MM.1S (cell line): ENCODE data around the gene KHNYN.

Experiments
- DNase-seq: peaks from one replicate; pipeline ENCODE4 v3.0.0-alpha.2; 2015
- H2AFZ ChIP-seq: fragments of 300-600 bp; sonication (generic); 2 replicates; pipeline ENCODE4 v1.6.0; 2016; ENCODE audit warnings: antibody characterized with exemption, low read length
- H3F3A ChIP-seq: fragments of 300-600 bp; sonication (generic); 2 replicates; pipeline ENCODE4 v1.6.1; 2016; ENCODE audit warnings: mild to moderate bottlenecking, antibody characterized with exemption, low read length, moderate library complexity, mixed read lengths; ENCODE audit not compliant: insufficient read depth
- H3K27ac ChIP-seq: fragments of 300-600 bp; sonication (generic); 2 replicates; pipeline ENCODE4 v1.5.1; 2016; ENCODE audit warnings: mild to moderate bottlenecking, low read length
- H3K27me3 ChIP-seq: fragments of 300-600 bp; sonication (generic); replicated peaks from 2 replicates; pipeline ENCODE4 v1.6.0; 2016; ENCODE audit warnings: low read length; ENCODE audit not compliant: insufficient read depth
- H3K36me3 ChIP-seq: fragments of 300-600 bp; sonication (generic); replicated peaks from 2 replicates; pipeline ENCODE4 v1.6.1; 2016; ENCODE audit warnings: mild to moderate bottlenecking, low read length, mixed read lengths; ENCODE audit not compliant: insufficient read depth
- H3K4me1 ChIP-seq: fragments of 300-600 bp; sonication (generic); 2 replicates; pipeline ENCODE4 v1.6.1; 2016; ENCODE audit warnings: low read length, mixed read lengths
- H3K4me2 ChIP-seq: fragments of 300-600 bp; sonication (generic); 2 replicates; pipeline ENCODE4 v1.6.0; 2016; ENCODE audit warnings: low read depth, low read length
- H3K4me3 ChIP-seq: fragments of 300-600 bp; sonication (generic); 2 replicates; pipeline ENCODE4 v1.5.1; 2016; ENCODE audit warnings: low read length, mixed read lengths
- H3K79me2 ChIP-seq: fragments of 300-600 bp; sonication (generic); 2 replicates; pipeline ENCODE4 v1.6.1; 2016; ENCODE audit warnings: mixed run types, low read length, mixed read lengths
- H3K9ac ChIP-seq: fragments of 300-600 bp; sonication (generic); 2 replicates; pipeline ENCODE4 v1.6.1; 2016; ENCODE audit warnings: low read length, mixed read lengths
- H3K9me2 ChIP-seq: fragments of 300-600 bp; sonication (generic); replicated peaks from 2 replicates; pipeline ENCODE4 v1.6.1; 2016; ENCODE audit warnings: mild to moderate bottlenecking, low read length, mixed read lengths; ENCODE audit not compliant: insufficient read depth
- H3K9me3 ChIP-seq: fragments of 300-600 bp; sonication (generic); replicated peaks from 2 replicates; pipeline ENCODE4 v1.6.1; 2016; ENCODE audit warnings: mild to moderate bottlenecking, low read length, mixed read lengths; ENCODE audit not compliant: insufficient read depth
- H4K20me1 ChIP-seq: fragments of 300-600 bp; sonication (generic); 2 replicates; pipeline ENCODE4 v1.6.1; 2016; ENCODE audit warnings: mild to moderate bottlenecking, low read length, moderate library complexity, mixed read lengths; ENCODE audit not compliant: insufficient read depth
- CTCF ChIP-seq: fragments of 300-600 bp; sonication (generic); IDR thresholded peaks from 2 replicates; pipeline ENCODE4 v1.5.1; 2016; ENCODE audit warnings: antibody characterized with exemption, low read length, mixed read lengths
- EZH2 ChIP-seq: fragments of 300-600 bp; sonication (generic); optimal IDR thresholded peaks from 2 replicates; pipeline ENCODE3; 2017; ENCODE audit warnings: low read depth, mild to moderate bottlenecking, antibody characterized with exemption, low read length, mixed read lengths
- EZH2phosphoT487 ChIP-seq: fragments of 300-600 bp; sonication (generic); IDR thresholded peaks from 2 replicates; pipeline ENCODE4 v1.6.1; 2018; ENCODE audit warnings: antibody characterized with exemption, low read length

KHNYN gene

DNA sequence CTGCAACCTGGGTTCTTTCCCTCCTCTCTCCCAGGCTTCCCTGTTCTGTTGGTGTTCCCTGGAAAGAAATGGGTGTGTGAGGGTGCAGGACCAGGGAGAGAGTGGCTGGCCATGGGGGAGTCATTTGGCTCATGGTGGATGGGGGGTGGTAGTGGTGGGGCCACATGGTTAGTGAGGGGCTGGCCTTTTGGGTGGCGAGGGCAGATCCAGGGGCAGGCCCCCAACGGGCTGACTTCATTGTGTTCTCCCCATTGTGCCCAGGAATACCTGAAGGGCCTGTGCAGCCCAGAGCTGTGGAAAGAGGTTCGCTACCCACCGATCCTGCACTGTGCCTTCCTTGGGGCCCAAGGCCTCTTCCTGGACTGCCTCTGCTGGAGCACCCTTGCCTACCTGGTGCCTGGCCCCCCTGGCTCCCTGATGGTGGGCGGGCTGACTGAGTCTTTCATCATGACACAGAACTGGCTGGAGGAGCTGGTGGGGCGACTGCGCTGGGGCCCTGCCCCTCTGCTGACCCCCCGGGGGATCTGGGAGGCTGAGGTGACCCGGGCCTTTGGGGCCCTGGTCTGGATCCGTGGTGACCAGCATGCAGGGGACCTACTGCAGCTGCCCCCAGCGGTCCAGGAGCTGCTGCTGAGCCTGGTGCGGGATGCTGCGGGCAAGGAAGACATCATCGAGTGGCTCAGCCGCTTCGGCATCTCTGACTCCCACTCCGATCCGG, 22.0 kb upstream of the KHNYN start:
- no peaks in the 10 kb centered on the region for H3K9me3 ChIP-seq
- H3K9ac ChIP-seq, result no peak overlapping the region
- no peak for DNase-seq
- no peaks in the 10 kb centered on the region for H3K36me3 ChIP-seq
- no peaks in the 10 kb centered on the region for H4K20me1 ChIP-seq
- H3K4me3 ChIP-seq, result no peak overlapping the region
- no peak overlapping the region for H3K27ac ChIP-seq
- H3K4me2 ChIP-seq, result no peak overlapping the region
- no peaks in the 10 kb centered on the region for H3K4me1 ChIP-seq
- no peak overlapping the region for H2AFZ ChIP-seq
- no peaks in the 10 kb centered on the region for H3K27me3 ChIP-seq
- H3K9me2 ChIP-seq, result no peaks in the 10 kb centered on the region
- TF ChIP-seq CTCF (no peak), EZH2 (no peak), EZH2phosphoT487 (no peak)
- H3F3A ChIP-seq, result no peaks in the 10 kb centered on the region
- no peaks in the 10 kb centered on the region for H3K79me2 ChIP-seq

- Histone ChIP-seq H3K4me1 (no peaks in the 10 kb centered on the region), H3K36me3 (no peaks in the 10 kb centered on the region), H3K4me3 (no peak overlapping the region), H3F3A (no peaks in the 10 kb centered on the region), H2AFZ (no peak overlapping the region), H3K4me2 (no peak overlapping the region), H3K27me3 (no peaks in the 10 kb centered on the region), H3K9ac (no peak overlapping the region), H4K20me1 (no peaks in the 10 kb centered on the region), H3K79me2 (no peaks in the 10 kb centered on the region), H3K9me2 (no peaks in the 10 kb centered on the region), H3K9me3 (no peaks in the 10 kb centered on the region), H3K27ac (no peak overlapping the region)
- no peak for DNase-seq
- no peak for TF ChIP-seq EZH2phosphoT487
- no peak for TF ChIP-seq CTCF
- TF ChIP-seq EZH2, result no peak
Measured at GRCh38 chr14:24408764-24409163, 21.0 kb upstream of the KHNYN start.

- H3K4me2 ChIP-seq, result no peak overlapping the region
- H3K27ac ChIP-seq, result no peak overlapping the region
- no peak overlapping the region for H3K4me3 ChIP-seq
- H2AFZ ChIP-seq, result no peak overlapping the region
- TF ChIP-seq EZH2 (no peak), CTCF (no peak), EZH2phosphoT487 (no peak)
- no peaks in the 10 kb centered on the region for H3K36me3 ChIP-seq
- H3K9me2 ChIP-seq, result no peaks in the 10 kb centered on the region
- H3K79me2 ChIP-seq, result no peaks in the 10 kb centered on the region
- H3K9ac ChIP-seq, result no peak overlapping the region
- no peaks in the 10 kb centered on the region for H3K9me3 ChIP-seq
- H3K4me1 ChIP-seq, result no peaks in the 10 kb centered on the region
- no peaks in the 10 kb centered on the region for H4K20me1 ChIP-seq
- H3F3A ChIP-seq, result no peaks in the 10 kb centered on the region
- no peak for DNase-seq
- no peaks in the 10 kb centered on the region for H3K27me3 ChIP-seq
Measured at GRCh38 chr14:24409192-24409591, 20.6 kb upstream of the KHNYN start.
